GM21526 (cell line): ENCODE results near the gene NFE2L1.
"Not testable (repeated sequence)": the region's sequence is repeated elsewhere in the genome, so short reads cannot be mapped to it uniquely, and the experiment has no call there.

Source experiments
- ATAC-seq: cut with Tn5 transposase; IDR thresholded peaks from one replicate; pipeline ENCODE4 v1.9.1; 2021; ENCODE audit warnings: moderate library complexity; ENCODE audit not compliant: unreplicated experiment, low FRiP score

The NFE2L1 gene

DNA sequence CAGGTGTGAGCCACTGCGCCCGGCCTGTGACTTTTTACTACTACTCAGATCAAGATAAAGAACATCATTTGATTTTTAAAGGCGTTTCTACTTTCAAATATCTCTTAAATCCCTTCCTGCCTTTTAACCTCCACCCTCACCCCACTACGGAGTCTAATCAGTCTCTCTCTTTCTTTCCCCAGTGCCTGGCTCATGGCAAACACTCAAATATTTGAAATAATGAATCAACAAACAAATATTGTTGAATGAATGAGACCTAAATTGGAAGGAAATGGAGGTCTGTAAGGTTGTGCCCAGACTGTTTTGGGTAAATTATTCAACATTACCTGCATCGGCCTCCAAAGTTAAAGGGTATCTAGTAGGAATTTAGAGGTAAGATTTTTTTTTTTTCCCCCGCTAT, 25.3 kb upstream of the NFE2L1 start:
- ATAC-seq: no peak

DNA sequence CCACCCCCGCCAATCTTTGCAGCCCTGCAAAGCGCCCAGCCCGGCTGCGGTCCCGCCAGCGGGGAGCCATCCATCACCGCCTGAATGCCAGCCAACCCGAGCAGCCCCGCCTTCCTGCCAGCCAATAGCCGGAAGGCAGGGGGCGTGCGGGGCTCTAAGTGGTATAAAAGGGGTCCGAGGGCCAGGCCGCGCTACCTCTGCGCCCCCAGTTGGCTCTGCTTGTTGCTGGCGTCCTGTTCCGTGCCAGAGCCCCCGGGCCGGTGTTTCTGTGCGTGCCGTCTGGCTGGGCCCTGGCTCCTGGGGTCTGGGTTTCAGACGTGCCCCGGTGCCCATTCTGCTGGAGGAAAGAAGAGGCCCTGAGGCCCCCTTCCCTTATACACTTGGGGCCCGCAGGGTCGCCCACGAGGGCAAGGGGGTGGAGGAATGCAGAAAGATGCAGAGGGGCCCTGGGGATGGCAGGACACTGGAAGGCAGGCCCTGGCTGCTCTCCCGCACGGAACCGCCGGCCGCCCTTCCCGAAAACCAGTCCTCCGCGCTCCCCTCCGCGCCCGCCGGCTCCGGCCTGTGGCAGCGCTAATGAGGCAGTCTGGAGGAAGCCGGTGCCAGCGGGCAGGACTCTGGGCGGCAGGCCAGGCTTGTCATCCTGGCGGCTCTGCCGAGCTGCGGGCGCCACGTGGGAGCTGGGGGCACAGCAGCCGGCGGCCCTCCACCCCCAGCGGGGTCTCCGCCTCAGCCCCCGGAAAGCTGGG, 24.6 kb upstream of the NFE2L1 start:
- ATAC-seq: no peak

DNA sequence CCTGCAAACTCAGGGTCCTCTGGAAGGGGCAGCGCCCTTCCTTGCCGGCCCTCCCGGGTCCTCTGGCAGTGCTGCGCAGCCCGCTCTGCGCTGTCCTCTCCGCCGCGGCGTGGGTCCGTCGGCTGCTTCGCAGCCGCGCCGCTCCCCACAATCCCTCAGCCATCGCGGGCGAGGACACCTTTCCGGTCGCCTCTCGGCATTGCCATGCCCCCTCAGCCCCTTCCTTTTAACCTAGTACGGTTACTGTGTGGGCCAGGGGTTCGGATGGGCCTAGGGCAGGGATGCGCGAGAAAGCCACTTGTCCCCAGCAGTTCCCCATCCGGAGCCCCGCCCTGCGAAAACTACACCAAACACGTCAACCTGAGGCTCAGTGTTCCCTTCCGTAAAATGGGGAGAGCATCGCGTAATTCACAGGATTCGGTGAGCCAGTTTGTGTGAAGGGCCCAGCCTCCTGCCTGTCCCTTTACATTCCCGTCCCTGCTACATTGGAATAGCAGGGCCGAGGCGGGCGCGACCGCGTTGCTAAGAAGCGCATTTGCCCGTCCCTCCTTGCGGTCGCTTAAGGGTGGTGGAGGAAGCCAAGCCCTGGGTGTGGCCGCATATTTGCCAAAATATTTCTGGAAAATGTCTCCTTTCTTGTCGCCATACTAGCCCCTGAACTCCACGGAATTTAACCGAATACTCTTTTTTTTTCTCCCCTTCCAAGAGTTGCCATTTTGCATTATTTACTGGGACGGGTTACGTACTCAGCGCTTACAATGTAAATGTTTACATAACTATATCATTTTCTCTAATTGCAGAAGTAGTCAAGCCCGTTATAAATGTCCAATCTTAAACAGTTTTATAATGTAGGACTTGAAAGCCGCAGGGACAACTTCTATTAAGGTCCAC, 23.8 kb upstream of the NFE2L1 start:
- no peak for ATAC-seq

DNA sequence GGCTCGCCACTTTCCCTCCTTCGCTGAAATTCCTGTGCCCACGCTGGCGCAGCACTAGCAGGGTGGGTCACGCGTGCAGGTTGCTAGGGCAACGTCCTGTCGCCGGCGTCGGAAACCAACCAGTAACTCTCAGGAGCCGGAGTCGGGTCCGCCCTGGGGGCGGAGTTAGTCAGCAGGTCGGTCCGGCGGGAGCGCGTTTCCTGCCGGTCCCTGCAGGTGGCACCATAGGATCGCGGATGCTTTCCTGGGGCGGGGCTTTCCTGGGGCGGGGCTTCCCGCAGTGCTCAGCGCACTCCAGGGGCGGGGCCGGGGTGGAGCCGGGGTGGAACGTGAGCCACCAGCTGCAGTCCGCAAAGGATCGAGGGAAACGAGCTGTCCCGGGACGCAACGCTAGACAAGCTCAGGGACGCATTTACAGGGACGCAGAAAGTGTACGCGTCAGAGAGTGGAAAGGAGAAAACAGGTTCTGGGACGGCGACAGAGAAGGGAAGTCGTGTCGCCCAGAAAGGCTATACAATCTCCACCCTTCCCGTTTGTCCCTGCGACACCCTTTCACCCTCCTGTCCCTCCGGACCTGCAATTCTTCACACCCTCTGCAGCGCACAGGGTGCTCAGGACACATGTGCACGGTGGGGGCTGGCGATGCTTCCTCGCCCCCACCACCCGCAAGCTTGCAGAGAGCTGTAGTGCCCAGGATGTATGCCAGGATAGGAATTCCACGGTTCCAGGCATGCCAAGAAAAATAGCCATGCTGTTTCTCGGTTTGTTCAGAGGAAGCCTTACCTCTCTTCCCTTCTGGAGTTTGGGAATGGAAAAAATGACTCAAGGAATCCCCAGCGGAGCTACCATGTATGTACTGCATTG, 22.9 kb upstream of the NFE2L1 start:
- ATAC-seq: peak; percentile 76

DNA sequence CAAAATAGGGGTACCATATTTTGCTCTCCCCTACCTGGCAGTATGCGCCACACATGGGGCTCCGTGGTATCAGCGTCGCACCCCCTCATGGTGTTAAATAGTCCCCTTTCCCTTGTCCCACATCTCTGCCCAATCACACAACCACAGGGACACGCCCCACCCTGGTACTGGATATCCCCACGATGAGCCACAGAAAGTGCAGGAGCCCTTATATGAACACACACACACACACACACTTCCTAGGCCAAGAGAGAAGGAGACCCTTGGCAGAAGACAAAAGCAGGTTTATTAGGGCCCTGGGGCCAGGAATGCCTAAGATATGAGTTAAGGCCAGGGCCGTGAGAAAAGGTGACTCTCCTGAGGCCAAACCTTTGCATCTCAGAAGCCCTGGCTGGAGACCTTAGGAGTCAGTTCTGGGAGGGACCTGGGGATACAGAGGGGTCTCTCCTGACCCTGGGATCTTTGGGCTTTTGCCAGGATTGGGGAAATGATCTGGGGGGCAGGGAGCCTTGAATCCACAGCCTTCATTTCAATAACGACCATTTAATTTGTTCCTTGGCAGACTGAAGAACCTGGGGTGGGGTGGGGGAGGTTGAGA, 22.2 kb upstream of the NFE2L1 start:
- no peak for ATAC-seq

DNA sequence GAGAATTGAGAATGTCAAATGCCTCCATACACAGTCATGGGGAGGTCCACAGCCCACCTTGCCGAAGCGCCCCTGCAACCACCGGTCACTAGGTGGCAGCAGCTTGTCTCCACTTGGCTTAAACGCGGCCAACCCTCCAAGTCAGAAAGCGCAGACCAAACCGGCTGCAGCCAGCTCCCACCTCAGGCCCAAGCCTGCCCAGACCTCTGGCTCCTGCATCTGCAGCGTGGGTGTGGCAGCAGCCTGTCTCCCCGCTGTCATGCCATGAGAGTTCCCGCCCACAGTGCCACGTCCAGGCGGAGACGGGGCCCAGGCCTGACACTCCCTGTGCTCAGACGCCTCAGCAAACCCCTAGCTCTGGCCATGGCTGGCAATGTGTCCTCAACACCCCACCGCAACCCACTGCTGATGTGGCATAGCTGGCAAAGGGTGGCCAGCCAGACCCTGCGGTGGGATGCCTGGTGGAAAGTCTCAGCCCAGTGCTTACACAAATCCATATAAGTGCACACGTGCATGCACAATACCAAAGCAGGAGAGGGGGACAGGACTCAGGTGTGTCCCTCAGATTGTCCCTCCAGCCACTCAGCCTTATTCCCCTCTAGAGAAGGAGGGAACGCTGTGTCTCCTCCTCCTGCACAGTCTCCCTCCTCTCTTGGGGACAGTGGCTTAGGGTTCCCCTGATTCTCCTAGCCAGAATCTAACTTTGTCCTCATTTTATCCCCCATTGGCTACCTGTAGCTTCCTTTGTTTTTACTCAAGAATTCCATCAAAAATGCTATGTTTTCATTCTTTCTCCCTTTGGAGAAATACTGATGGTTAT, 21.4 kb upstream of the NFE2L1 start:
- ATAC-seq: no peak

DNA sequence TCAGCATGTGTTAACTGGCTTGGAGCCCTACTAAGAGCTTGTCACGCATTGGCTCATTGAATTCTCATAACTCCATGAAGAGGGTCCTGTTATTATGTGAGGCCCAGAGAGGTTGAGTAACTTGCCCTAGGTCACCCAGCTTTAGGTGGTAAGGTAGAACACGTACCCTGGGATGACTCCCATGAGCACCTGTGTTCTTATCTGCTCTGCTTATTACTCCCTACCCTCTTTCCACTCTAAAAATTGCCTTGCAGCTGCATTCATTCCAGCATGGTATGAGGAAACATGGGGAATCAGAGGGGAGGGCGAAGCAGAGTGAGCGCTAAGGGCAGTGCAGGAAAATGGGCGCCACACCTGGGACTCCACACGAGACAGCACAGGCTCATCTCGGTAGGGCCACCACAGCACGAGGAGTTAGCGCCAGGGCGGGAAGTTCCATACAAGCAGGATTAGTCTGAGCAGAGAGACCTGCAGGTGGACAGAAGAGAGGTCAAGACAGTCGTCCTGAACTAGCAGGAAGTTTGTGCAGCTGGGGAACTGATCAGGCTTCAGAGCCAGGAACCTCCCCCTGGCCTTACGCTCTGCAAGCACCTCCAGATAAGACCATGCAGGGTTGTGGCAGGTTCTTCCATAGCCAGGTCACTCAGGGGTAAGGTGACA, 20.7 kb upstream of the NFE2L1 start:
- ATAC-seq: no peak

DNA sequence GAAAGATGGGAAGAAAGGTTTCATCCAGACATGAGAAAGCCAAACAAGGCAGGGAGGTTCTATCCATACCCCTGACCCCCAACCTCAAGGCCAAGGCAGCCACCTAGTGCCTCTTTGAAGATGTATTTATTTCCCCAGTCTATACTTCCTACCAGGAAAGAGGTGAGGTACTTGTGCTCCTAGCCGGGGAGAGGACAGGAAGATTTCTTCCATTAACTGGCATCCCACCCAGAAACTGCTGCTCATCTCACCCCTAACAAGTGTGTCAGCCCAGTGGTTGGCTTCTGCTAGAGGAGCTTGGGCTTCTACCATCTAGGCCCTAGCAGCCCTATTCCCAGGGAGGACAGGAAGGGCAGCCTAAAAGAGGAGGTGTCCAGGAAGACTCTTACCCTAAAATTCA, 19.4 kb upstream of the NFE2L1 start:
- no peak for ATAC-seq

DNA sequence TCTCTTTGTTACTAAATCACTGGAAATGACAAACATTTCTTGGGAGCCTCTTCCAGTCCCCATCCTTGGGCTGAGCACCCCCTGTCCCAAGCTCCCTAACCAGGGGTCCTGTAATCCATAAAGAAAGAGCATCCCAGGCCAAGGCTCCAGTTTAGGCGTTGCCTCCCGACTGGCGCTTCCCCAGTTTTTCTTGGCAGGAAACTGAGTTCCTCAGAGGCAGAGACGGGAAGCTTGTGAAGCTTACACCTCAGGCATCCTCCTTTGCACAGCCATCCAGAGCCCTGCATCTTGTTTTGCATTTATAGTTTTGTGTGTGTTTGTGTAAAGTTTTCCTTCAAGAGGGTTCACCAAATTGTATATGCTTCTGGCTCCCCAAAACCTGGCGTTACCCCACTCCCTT, 17.6 kb upstream of the NFE2L1 start:
- no peak for ATAC-seq

DNA sequence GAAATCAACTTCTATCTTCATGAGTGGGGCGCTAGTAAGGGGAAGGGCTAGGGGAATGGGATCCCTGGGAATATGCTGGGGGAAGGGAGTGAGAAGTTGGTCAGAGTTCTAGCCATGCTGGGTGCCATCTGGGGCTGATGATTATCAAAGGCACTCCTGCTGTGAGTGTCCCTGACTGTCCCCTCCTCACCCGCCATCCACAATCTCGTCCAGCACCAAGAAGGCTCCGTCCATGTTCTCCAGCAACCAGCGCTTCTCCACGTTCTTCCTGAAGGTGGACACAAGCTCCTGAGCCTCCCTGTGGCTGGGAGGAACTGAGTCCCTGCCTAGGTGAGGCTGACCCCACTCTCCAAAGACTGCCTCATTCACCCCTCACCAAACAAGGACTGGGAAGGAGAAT, 16.2 kb upstream of the NFE2L1 start:
- no peak for ATAC-seq

DNA sequence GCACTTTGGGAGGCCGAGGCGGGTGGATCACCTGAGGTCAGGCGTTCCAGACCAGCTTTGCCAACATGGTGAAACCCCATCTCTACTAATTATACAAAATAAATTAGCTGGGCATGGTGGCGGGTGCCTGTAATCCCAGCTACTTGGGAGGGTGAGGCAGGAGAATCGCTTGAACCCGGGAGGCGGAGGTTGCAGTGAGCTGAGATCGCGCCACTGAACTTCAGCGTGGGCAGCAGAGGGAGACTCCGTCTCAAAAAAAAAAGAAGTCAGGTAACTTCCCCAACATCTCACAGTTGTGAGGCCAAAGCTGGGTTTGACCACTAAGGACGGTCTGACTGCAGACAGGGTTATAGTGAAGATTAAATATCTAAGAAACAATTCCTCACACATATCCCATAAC, 13.4 kb upstream of the NFE2L1 start:
- not testable (repeated sequence) for ATAC-seq

DNA sequence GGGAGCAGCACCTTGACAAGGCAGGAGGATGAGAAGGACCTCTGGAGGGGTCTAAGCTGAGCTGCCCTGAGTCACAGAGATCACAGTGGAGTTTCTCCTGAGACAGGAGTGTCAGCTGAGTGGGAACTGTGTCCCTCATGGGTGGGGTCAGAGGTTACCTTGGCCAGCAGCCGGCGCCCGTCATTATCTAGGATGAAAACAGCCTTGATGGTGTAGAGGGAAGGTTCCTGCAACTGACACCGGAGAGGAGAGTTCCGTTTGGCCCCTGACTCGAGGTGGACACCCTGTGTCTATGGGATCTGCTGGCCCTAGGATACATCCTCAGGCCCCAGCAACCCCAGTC, 11.5 kb upstream of the NFE2L1 start:
- no peak for ATAC-seq

DNA sequence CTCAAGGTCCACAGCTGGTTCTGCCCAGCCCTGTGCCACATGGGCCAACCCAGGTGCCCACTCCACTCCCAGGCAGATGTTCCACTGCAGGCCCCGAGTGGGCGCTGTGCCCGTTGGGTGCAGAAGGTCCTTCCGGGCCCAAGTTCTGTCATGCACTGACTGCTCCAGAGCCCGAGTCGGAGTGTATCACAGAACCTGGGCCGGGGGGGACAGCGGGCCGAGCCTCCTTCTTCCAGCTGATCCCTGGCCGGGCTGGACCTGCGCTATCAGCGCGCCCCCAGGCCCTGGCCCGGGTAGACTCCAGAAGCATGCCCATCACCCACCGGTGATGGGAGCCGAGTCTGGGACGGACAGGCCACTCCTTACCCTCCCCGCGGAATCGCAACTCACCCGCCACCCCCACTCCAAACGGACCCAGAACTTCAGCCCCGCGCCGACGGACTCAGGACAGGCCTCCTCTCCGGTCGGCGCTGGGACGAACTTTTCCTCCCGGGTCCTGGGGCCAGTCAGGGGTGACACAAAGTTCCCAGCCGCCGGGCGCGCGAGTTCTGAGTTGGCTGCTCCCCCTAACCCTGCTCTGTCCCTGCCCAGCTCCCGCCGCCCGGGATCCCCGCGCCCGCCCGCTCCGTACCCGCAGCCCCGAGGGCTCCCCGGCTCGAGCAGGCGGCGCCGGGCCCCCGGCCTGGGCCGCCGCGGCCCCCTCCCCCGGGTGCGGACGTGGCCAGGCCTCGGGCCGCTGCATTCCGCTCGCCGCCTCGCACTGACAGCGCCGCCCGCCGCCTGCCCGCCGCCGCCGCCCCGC, 10.9 kb upstream of the NFE2L1 start, which contains the start of gene COPZ2:
Gene COPZ2, minus strand, starts transcription at position 762 of the 802 bp plus-strand sequence. Its CDS starts 20 bp downstream, at position 742.
- ATAC-seq: no peak

DNA sequence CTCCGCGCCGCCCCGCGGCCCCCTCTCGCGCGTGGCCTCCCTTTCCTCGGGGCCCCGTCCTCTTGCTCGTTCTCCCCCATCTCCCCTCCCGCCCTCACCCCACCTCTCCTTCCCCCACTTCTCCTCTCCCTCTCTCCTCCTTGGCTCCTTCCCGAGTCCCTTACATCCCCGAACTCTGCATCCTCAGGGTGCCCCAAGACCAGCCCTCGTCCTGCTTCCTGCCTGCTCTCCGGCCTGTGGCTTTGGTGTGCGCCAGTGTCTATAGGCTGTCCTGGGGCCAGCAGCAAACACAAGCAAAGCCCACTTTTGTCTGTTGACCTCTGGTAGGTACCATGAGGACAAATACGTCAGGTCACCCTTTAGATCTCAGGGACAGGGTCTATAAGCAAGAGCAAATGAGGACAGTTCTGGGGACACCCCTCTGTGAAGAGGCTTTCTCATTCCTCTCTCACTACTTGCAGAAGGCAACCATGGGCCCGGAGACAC, 10.3 kb upstream of the NFE2L1 start:
- ATAC-seq: no peak

DNA sequence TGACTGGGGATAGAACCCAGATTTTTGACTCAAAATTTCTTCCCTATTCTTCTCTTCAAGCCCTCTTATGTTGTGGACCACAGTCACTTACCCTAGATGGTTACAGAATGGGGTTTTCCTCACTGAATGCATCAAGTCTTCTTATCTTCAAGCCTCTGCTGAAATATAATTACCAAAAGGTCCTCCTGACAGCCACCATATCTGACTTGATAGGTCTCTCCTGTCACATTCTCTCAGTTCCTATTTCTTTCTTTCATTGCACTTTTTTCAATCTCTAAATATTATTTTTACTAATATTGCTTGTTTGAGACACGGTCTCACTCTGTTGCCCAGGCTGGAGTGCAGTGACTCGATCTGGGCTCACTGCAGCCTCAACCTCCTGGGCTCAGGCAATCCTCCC, 9.5 kb upstream of the NFE2L1 start:
- no peak for ATAC-seq

DNA sequence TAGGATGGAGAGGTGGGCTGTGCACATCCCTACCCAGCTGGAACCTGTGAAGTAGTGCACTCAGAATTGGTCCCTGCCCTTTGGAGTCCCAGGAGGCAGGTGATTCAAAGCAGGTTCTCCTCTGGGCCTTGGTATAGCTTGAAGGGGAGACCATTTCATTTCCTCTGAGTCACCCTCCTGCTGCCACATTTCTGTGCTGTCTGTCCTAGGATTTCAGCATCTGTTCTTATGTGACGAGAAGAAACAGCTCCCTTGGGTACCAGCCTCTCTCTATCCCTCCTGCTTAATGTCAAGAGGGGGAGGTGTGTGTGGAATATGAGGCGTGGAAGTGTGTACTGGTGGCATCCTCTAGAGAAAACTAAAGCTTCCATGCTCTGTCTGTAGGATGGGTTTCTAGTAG, 5.0 kb upstream of the NFE2L1 start:
- ATAC-seq: no peak

DNA sequence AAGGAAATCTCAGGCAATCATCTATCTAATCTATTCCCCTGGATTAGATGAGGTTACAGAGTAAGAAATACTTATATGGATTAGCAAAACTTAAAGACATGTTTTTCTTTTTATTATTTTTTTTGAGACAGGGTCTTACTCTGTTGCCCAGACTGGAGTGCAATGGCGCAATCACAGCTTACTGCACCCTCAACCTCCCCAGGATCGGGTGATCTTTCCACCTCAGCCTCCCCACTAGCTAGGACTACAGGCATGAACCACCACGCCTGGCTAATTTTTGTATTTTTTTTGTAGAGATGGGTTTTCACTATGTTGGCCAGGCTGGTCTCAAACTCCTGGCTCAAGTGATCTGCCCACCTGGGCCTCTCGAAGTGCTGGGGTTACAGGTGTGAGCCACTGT, 3.3 kb upstream of the NFE2L1 start:
- ATAC-seq: no peak

DNA sequence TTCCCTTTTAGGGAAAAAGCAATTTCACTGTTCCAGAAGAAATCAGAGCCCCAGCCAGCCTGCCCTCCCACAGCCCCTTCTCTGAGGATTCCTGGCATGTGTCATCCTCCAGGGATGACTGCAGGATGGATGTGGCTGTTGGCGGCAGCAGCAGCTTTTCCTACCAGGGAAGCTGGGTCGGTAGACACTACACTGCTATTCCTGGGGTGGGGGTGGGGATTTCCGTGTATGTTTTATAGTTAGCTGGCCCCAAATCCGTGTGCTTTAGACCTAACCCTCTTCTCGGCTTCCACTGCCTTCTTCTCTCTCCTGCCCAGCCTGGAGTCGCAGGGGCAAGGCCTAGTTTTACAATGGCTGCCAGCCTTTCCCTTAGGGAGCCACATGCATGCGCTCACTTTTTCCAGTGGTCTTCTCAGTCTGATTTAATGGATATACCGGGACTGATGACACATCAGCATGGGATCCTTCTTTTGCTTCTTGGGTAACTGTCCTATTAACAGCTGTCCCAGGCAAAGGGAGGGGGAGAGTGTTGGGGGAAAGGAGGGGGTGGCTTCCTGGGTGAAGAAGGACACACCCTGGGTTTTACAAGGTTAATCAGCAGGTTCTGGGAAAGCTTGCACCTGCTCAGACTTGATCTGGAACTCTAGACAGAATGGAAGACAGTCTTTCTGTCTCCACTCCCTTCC, 2.7 kb upstream of the NFE2L1 start:
- no peak for ATAC-seq
